ENCODE results near the gene ADAMTSL1.

Gene ADAMTSL1

DNA sequence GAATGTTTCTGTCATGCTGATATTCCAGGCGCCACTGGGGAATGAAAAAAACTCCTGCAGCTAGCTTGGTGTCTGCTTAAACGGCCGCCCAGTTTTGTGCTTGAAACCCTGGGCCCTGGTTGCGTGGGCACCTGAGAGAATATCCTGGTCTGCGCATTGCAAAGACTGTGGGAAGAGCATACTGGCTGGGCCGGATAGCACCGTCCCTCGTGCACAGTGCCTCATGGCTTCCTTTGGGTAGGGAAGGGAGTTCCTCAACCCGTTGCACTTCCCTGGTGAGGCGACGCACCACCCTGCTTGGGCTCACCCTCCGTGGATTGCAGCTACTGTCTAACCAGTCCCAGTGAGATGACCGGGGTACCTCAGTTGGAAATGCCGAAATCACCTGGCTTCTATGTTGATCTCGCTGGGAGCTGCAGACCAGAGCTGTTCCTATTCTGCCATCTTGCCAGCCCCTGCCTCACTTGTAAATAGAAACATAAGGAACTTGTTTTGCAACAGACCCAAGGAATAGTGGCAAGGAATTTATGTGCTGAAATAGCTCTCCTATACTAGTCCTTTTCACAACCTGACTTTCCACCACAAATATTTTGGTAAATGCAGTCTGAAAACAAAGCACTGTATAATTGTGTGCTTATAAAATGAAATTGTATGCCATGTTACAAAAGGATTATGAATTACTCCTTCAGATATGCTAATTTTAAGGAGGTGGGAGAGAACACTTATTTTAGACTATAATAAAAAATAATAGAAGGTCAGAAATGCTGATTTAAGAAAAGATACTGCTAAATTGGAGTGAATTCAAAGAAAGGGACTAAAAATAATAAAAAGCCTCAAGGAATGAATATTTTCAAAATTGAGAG is 90.3 kb downstream of the ADAMTSL1 start:
- TF ChIP-seq, protein P1, sequence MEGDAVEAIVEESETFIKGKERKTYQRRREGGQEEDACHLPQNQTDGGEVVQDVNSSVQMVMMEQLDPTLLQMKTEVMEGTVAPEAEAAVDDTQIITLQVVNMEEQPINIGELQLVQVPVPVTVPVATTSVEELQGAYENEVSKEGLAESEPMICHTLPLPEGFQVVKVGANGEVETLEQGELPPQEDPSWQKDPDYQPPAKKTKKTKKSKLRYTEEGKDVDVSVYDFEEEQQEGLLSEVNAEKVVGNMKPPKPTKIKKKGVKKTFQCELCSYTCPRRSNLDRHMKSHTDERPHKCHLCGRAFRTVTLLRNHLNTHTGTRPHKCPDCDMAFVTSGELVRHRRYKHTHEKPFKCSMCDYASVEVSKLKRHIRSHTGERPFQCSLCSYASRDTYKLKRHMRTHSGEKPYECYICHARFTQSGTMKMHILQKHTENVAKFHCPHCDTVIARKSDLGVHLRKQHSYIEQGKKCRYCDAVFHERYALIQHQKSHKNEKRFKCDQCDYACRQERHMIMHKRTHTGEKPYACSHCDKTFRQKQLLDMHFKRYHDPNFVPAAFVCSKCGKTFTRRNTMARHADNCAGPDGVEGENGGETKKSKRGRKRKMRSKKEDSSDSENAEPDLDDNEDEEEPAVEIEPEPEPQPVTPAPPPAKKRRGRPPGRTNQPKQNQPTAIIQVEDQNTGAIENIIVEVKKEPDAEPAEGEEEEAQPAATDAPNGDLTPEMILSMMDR (IDR thresholded peaks at IDR 0.05) = no peak

DNA sequence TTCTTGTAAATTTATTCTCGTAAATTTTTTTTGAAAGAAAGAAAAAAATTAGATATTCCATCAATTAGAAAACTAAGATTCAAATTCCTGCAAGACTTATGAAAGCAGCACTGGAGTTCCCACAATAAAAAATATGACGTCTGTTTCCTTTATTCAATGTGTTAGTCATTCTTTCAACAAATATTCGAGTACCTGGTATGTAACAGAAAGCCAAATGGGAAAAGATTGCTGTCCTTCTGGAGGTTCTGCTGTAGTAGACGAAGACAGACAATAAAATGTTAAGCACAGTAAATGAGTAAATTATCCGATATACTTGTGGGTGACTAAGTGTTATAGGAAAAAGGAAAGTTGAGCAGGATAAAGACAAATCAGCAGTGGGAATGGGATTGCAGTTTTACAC is 92.2 kb downstream of the ADAMTSL1 start:
- TF ChIP-seq, protein P1 (IDR thresholded peaks at IDR 0.05) = no peak

DNA sequence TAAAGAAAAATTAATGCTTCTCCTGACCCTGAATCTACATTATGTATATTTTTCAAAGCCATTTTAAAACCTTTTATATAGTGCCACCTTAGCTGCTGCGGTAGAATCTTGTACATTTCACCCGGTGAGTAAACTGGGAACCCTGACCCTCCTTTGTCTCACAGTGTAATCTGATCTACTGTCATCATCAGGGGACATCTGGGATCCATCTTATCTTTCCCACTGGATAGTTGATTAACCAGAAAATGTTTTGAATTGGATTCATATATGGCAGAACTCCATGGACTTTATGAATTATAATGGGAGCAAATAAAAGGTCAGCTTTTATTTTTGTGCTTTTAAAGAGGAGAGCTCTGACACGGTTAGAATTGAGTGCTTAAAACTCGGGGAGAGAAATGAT is 95.0 kb downstream of the ADAMTSL1 start:
- TF ChIP-seq, protein P1 (IDR thresholded peaks at IDR 0.05) = no peak

DNA sequence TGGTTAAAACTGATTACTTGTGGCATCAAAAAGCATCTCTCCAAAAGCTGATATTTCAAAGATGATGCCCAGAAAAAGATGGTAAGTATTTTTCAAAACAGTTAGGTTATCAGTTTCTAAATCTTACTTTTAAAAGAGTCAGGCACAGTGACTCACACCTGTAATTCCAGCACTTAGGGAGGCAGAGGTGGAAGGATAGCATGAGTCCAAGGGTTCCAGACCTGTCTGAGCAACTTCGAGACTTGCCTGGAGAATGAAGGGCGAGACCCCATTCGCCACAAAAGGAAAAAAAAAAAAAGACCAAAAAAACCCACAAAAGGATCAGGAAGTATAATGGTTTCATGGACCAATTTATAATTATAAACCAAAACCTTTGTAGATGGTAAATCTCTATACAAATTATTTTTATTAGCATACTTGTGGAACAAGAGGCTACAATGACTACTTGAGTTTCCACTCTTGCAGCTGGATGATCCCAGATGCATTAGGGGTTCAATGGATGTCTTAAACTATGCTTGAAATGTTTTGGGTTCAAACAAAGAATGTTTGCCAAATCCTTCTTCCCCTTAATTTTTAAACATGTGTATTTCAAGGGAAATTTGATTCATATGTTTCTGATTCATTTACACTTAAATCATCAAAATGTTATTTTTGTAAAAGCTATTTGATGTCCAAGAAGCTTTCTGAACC is 96.1 kb downstream of the ADAMTSL1 start:
- TF ChIP-seq, protein P1 (IDR thresholded peaks at IDR 0.05) = no peak

DNA sequence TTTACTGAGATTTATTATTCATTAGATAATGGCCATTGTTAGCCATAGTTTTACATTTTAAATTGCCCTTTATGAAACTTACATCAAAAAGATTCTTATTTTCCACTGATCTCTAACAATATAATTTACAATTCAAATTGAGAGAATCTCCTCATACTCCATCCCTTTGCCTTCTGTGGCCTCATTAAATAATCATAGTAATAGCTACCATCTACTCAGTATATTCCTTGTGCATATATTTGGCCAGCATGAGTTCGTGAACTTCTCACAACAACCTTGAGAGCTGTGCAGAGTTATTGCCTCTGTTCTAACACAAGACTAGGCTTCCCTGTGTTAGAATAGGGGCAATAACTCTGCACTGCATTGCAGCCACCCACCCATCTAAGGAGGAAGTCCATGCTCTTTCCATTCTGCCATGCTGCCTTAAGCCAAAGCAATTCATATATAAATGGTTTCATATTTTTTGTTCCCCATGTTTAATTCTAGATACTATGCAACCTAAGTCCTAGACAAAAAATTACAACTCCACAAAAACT is 99.1 kb downstream of the ADAMTSL1 start:
- TF ChIP-seq, protein P1 (IDR thresholded peaks at IDR 0.05) = no peak

DNA sequence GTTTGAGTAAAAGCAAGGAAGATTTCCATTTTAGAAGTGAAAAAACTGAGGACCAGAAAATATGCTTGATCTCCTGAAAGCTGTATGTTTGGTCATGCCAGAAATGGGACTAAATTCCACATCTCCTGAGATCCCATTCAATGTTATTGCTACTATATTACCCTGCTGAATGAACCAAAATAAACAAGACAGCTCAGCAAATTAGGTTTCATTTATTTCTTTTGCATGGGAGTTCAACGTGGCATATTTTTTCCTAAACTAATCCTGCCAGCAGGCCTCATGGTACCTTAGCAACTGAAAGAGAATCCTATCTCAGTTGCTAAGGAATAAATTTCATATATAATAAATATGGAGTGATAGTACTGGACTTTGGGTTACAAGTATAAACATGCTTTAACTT is 101.7 kb downstream of the ADAMTSL1 start:
- TF ChIP-seq, protein P1 (IDR thresholded peaks at IDR 0.05) = no peak

DNA sequence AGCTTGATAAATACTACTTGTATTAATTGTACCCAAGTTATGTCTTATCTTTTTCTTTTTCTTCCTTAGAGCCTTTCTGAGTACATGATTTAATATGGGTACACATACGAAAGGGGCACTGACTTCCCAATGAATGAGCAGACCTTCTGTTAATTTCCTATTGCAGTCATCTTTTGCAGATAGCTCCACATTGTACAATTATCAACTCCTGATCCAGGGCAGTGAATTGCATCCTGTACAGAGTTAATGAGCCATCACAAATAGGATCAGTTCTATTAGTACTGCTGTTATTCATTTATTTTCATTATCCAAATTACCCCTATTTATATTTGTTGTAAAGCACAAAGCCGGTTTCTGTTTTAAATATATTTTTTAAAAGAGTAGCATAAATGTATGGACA is 105.6 kb downstream of the ADAMTSL1 start:
- TF ChIP-seq, protein P1 (IDR thresholded peaks at IDR 0.05) = no peak

Measured in LNCAP (cell line).